GM21723 (cell line): ENCODE measurements around the gene PTPN22.

ENCODE experiments used
- ATAC-seq: cut with Tn5 transposase; IDR thresholded peaks from one replicate; pipeline ENCODE4 v1.9.1; 2021; ENCODE audit warnings: mild to moderate bottlenecking, moderate library complexity; ENCODE audit not compliant: unreplicated experiment

Gene PTPN22

DNA sequence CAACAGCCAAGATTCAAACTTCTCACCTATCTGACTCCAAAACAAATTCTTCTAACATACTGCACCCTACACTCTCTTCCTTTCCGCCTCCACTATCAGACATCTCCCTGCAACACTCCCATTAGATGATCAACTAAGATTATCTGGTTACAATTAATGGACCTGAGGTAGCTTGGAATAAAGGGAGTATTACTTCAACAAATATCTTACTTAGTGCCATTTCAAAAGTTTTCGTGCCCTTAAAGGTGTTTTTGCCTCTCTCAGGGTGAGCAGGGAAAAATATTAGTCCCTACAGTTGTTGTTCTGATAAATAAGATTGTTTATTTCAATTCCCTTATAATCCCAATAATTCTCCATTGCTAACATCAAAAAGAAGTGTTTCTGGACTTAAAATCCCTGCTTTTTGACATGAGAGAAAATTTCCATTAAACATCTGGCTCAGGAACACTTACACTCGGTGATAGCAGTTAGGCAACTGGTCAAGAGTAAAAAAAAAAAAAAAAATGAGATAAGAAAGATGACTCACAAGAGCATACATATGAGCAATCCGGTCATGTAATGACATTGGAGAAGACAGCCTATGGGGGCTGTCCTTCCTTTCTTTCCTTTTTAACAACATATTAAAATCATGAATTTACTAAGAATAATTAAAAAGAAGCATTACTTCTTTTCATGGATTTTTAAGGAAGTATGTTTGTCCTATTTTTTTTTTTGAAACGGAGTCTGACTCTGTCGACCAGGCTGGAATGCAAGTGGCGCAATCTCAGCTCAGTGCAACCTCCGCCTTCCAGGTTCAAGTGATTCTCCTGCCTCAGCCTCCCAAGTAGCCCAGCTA, 66.9 kb downstream of the PTPN22 start:
- no peak for ATAC-seq

- ATAC-seq, result no peak
These were observed 69.0 kb downstream of the PTPN22 start for GRCh38 chr1:113802367-113803007.

DNA sequence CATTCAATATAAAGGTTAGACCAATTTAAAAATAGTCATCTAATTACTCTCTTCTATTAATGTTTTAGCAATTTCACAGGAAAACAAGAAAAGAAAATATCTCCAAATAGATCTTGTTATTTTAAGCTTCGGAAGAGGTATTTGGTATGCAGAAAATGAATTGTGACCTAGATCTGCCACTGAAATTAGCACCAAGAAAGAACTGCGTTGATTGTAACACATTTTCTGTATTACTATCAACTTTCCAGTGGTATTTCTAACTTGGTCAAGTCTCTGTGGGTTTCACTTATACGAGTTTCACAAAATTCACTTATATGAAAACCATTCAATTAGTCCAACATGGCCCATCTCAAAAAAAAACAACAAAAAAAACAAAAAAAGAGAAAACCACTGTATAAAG, 71.0 kb downstream of the PTPN22 start:
- no peak for ATAC-seq

DNA sequence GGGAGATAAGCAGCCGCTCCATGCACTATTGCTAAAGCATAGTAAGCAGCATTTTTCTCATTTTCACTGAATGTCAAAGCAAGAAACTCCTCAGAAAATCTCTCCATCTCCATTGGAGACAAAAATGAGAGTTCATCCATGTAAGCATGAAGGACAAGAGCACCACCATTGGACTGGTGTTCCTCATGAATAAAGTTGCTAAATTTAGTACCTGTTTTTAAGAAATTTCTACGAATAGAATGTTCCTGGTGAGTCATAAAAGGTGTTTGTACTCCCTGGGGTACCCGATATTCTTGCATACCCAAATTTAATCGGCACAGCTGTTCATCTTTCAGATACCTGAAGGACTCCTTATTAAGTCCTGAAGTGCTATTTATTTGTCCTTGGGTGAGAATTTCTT, 74.0 kb downstream of the PTPN22 start:
- no peak for ATAC-seq

DNA sequence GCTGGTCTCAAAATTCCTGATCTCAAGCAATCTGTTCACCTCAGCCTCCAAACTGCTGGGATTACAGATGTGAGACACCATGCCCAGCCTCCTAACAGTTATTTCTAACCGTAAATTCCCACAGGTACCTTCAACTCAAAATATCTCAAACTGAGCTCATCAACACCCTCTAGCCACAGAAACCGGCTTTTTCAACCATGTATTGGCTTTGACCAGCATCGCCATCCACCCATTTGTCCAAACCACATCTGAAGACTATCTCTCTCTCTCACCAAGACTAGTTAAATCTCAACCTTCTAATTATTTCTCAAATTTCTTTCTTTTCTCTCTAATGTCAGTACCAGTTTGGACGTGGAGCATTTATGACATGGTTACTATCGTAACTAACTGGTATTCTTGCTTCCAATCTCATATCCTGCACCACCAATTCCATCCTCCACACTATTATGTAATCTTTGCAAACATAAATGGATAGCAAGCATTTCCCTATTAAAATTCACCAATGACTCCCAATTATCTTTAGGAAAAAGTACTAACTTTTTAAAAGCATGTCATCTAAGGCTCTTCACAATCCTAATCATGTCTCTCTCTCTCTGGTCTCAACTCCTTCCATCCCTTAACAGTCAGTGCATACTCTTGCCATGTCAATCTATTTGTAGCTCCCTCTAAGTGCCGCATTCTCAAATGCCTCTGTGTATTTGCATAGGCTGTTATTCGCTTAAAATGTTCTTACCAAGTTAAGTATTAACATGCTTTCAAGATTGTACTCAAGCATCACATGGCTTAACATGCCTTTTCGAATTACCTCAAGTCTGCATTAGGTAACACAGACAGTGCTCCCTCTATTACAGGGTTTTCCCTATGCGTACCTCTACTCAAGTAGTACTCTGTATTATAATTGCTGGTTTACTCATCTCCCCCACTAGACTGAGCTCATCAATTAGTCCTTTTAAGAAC, 77.4 kb downstream of the PTPN22 start:
- no peak for ATAC-seq

GRCh38 chr1:113792986-113793385, 78.5 kb downstream of the PTPN22 start:
- ATAC-seq, result no peak

- ATAC-seq, result no peak
These were observed 79.0 kb downstream of the PTPN22 start for GRCh38 chr1:113792471-113792870.

DNA sequence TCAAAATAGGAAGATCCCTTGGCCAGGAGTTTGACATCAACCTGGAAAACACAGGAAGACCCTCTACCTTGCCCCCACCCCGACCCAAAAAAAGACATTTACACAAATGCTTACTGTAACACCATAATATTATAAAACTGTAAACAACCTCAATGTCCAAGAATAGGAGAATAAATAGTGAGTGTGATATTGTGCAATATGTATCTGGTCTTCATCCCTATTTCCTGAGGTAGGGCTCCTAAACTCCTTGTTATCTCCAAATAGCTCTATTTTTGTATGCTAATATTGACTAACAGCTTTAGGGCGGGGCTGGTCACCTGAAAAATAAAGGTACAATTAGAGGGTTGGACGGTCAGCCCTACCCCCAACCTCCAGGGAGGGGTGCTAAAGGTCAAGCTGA, 82.7 kb downstream of the PTPN22 start:
- no peak for ATAC-seq

DNA sequence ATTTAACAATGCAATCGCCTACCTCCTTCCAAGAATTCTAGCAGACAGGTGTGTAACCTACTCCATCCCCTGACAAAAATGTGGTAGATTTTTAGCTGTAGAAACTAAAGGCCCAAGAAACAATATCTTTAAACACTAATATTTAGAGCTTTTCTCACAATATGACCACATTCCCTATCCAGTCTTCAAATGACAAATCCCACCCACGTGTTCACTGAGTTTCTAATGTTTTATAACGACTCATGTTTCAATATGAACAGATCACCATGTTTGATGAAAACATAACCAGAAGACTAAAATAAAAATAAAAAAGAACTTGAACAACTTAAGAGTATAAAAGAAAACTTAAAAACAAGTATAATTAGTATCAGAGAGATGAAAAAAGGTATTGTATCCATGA, 83.8 kb downstream of the PTPN22 start:
- no peak for ATAC-seq

DNA sequence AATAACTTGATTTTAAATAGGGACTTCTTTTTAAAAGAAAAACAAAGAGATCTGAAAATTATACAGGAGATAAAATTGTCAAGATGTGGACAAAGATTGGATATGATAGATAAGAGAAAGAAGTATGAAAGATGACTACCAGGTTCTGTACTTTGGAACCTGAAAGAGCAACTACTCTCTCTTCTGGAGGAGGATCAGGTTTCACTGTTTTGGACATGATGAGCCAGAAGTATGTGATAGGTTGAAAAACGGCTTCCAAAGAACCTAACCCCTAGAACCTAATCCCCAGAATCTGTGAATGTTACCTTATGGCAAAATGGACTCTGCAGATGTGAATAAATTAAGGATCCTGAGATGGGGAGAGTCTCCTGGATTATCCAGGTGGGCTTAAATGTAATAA, 85.4 kb downstream of the PTPN22 start:
- no peak for ATAC-seq

DNA sequence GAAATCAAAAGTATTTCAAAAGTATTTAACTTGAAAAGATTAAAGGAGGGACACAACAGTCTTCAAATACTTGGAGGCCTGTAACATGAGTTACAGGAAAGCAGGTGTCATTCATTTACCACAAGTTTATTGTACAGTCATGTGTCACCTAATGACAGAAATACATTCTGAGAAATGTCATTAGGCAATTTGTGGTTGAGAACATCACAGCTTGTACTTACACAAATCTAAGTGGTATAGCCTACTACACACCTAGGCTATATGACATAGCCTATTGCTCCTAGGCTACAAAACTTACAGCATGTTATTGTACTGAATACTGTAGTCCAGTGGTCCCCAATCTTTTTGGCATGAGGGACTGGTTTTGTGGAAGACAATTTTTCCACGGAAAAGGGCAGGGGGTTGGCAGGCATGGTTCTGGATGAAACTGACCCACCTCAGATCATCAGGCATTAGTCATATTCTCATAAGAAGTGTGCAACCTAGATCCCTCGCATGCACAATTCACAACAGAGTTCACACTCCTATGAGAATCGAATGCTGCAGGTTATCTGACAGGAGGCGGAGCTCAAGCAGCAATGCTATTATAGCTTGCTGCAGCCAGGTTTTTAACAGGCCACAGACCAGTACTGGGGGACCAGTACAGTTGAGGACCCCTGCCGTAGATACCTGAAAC, 87.3 kb downstream of the PTPN22 start:
- ATAC-seq, result peak; percentile 62

GRCh38 chr1:113783254-113784103, 88.0 kb downstream of the PTPN22 start:
- peak; percentile 80 for ATAC-seq

DNA sequence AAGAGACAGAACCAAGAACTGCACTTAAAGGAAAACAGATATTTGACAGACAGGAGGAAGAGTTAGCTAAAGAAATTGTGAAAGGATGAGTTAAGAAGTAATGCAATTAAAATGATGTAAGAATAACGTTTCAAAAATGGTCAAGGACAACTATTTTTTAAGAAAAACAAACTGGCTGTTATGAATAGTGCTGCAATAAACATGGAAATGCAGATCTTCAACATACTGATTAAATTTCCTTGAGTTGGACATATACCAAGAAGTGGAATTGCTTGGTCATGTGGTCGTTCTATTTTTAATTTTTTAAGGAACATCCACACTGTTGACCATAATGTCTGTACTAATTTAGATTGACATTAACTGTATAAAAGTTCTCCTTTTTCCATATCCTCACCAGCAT, 89.1 kb downstream of the PTPN22 start:
- ATAC-seq, result no peak

DNA sequence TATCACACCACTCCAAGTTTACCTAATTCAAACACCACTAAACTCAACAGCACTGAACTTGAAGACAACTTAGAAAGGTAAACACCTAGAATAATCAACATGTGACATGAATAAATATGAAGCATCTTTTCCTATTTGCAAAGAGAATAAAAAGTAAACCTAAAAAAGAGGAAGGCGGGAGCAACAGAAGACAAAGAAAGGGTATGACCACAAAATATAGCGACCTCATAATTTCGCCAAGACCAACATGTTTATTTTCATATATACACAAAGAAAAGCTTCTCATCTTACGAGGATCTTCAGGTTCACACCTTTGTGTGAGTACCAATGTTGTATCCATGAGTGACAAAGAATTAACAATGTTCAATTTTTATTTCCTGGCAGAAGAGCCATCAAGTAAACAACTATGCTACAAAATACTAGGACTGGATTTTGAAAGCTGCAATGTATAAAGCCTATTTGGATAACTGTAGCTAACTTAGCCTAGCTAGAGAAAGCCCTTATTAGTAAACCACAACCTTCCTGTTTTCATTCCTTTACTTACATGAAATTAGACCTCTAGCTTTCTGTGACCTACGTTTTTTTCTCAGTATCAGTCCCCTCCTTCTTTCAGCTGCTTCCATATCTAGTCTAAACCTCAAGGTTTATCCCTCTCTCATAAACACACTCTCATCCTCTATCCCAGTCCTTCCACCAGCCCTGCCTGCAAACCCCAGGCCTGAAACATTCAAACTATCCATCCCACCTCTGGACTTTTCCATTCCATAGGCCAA, 91.0 kb downstream of the PTPN22 start:
- peak; percentile 55 for ATAC-seq

DNA sequence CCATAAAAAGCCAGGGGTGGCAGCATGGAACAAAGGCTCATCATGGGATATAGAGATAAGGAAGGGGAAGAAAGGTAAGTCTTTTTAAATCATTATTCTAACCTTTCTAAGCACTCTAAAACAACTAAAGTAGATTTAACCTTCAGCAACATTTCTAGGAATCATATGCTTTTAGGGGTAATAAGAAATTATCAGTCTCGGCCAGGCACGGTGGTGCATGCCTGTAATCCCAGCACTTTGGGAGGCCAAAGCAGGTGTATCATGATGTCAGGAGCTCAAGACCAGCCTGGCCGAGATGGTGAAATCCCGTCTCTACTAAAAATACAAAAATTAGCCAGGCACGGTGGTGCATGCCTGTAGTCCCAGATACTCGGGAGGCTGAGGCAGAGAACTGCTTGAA, 92.0 kb downstream of the PTPN22 start:
- no peak for ATAC-seq

DNA sequence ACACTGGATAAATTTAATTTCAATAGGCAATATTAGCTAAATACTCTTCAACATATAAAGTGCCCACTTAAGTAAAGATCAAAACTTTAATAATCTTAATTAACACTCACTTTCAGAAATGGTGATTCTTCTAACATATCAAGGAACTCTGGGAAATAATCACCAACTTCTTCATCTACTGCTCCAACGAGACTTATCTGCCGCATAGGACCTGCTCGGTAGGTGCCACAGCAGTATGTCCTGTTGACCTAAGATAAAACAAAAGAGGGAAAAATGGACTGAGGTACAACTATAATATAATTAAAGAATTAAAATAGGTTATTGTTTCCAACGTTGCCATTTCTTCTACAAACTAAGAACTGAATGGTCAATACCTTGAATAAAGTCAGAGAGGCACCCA, 94.0 kb downstream of the PTPN22 start:
- ATAC-seq, result no peak

- no peak for ATAC-seq
These were observed 101.5 kb downstream of the PTPN22 start for GRCh38 chr1:113770031-113770430.

GRCh38 chr1:113769601-113769970, 101.9 kb downstream of the PTPN22 start:
- ATAC-seq, result no peak

DNA sequence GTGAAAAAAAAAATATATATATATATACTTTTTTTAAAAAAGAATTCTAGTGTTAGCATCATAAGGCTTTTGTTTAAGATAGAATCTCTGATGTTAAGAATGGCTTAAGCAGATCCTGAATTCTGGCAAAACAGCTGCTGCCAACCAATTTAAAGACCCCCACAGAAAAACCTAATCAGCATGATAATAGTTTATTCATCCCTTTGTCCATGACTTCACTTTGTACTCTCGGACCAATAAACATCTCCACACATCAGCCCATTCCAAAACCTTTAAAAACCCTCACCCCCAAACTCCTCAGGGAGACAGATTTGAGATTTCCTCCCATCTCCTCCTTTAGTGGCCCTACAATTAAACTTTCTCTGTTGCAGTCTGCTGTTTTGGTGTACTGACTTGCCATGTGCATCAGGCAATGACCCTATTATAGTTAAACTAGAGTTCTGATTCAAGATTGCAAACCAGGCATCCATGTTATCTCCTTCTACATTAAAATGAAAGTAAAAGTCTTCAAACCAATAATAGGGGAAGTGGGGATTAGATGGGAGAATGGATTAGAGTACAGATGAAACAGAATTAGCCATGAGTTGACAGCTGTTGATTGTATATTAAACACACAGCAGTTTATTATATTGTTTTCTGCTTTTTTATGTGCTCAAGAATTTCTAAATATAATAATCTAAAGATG, 102.5 kb downstream of the PTPN22 start:
- no peak for ATAC-seq
